HepG2 (cell line): ENCODE measurements around the gene NOTUM. TPM values are rescaled to one million over a fixed set of nuclear protein-coding genes. Genes with fewer than 3 reads are reported as not detected.
A peak's percentile ranks its signal among the peaks of the same experiment; 100 is the strongest.

Source experiments
- BCL3 ChIP-seq: sonication (generic); formaldehyde crosslinking; IDR thresholded peaks from 2 replicates; pipeline ENCODE4 v1.5.1; 2020; ENCODE audit warnings: mild to moderate bottlenecking, missing genetic modification reagents, moderate library complexity
- GPN1 ChIP-seq: sonication (generic); formaldehyde crosslinking; IDR thresholded peaks from 2 replicates; pipeline ENCODE4 v1.5.1; 2020; ENCODE audit warnings: missing genetic modification reagents, borderline replicate concordance
- MYC ChIP-seq: sonication (generic); formaldehyde crosslinking; IDR thresholded peaks from 2 replicates; pipeline ENCODE4 v1.9.0; 2021; ENCODE audit warnings: missing genetic modification reagents, borderline replicate concordance
- PLRG1 ChIP-seq: fragments of 450-650 bp; conservative IDR thresholded peaks from 2 replicates; pipeline ENCODE4 v1.6.1; 2016
- RARA ChIP-seq: IDR thresholded peaks from 2 replicates; pipeline ENCODE4 v1.6.1; 2016; ENCODE audit warnings: missing genetic modification reagents, missing compliant biosample characterization
- RFXAP ChIP-seq: sonication (generic); formaldehyde crosslinking; IDR thresholded peaks from 2 replicates; pipeline ENCODE4 v1.4.0; 2020; ENCODE audit warnings: missing genetic modification reagents, borderline replicate concordance
- SATB2 ChIP-seq: sonication (generic); formaldehyde crosslinking; IDR thresholded peaks from 2 replicates; pipeline ENCODE4 v1.5.0; 2020; ENCODE audit warnings: missing genetic modification reagents
- TGIF2 ChIP-seq: IDR thresholded peaks from 2 replicates; pipeline ENCODE4 v1.6.1; 2016; ENCODE audit warnings: control low read depth, missing compliant biosample characterization
- ZBTB42 ChIP-seq: sonication (generic); formaldehyde crosslinking; IDR thresholded peaks from 2 replicates; pipeline ENCODE4 v1.5.0; 2020; ENCODE audit warnings: mild to moderate bottlenecking, missing genetic modification reagents
- ZFP62 ChIP-seq: sonication (generic); formaldehyde crosslinking; IDR thresholded peaks from 2 replicates; pipeline ENCODE4 v1.4.0; 2020; ENCODE audit warnings: missing genetic modification reagents
- ZMAT3 ChIP-seq: sonication (generic); formaldehyde crosslinking; conservative IDR thresholded peaks from 2 replicates; pipeline ENCODE4 v1.7.0; 2021; ENCODE audit warnings: missing genetic modification reagents
- ZMYM3 ChIP-seq: sonication (generic); formaldehyde crosslinking; IDR thresholded peaks from 2 replicates; pipeline ENCODE4 v1.5.1; 2020; ENCODE audit warnings: mild to moderate bottlenecking, missing genetic modification reagents
- ZNF251 ChIP-seq: sonication (generic); formaldehyde crosslinking; IDR thresholded peaks from 2 replicates; pipeline ENCODE4 v1.9.0; 2021; ENCODE audit warnings: mild to moderate bottlenecking, missing genetic modification reagents
- ZNF557 ChIP-seq: sonication (generic); formaldehyde crosslinking; IDR thresholded peaks from 2 replicates; pipeline ENCODE4 v1.4.0; 2020; ENCODE audit warnings: missing genetic modification reagents
- ZNF572 ChIP-seq: sonication (generic); formaldehyde crosslinking; IDR thresholded peaks from 2 replicates; pipeline ENCODE4 v1.5.1; 2020; ENCODE audit warnings: mild to moderate bottlenecking, missing genetic modification reagents
- ZNF691 ChIP-seq: sonication (generic); formaldehyde crosslinking; IDR thresholded peaks from 2 replicates; pipeline ENCODE4 v1.4.0; 2020; ENCODE audit warnings: missing genetic modification reagents, low read depth, mild to moderate bottlenecking, borderline replicate concordance
- ZNF746 ChIP-seq: sonication (generic); formaldehyde crosslinking; IDR thresholded peaks from 2 replicates; pipeline ENCODE4 v1.8.0; 2022; ENCODE audit warnings: mild to moderate bottlenecking, missing genetic modification reagents
- polyA plus RNA-seq, 8 experiments: library from polyadenylated mRNA; depleted of rRNA in 3 of 8; stranded (reverse) in 7 of 8; unstranded in 1 of 8; fragments of >200 nt; fragmentation: Illumina TruSeq in 4 of 8; extraction: Trizol in 4 of 8; gene quantifications; 2 replicates each; pipeline versions ENCODE4 v1.2.1 to v1.2.3, GENCODE V29; 2011 to 2016; ENCODE audit warnings: low read depth in 4 of 8, missing spikeins in 1 of 8, mixed read lengths in 1 of 8; ENCODE audit not compliant: insufficient read depth in 1 of 8
- total RNA-seq, 5 experiments: library from RNA; depleted of rRNA; stranded (reverse); fragments of >200 nt; fragmentation: Illumina TruSeq; extraction: Trizol; gene quantifications; 2 replicates each; pipeline ENCODE4 v1.2.3, GENCODE V29; 2016; ENCODE audit warnings: low read depth in 1 of 5
- TF ChIP-seq, protein P1 (sequence below): sonication (generic); formaldehyde crosslinking; IDR thresholded peaks from 2 replicates; pipeline ENCODE4 v1.8.1; 2023; ENCODE audit warnings: missing genetic modification reagents, mild to moderate bottlenecking, borderline replicate concordance
- TF ChIP-seq, protein P2 (sequence below): sonication (generic); formaldehyde crosslinking; IDR thresholded peaks from 2 replicates; pipeline ENCODE4 v1.9.0; 2021; ENCODE audit warnings: missing genetic modification reagents, borderline replicate concordance
- TF ChIP-seq, protein P3 (sequence below): sonication (generic); formaldehyde crosslinking; IDR thresholded peaks from 2 replicates; pipeline ENCODE4 v1.4.0; 2020; ENCODE audit warnings: mild to moderate bottlenecking, missing genetic modification reagents, borderline replicate concordance

Gene NOTUM
- total and polyA plus RNA-seq, 2 of the 13 experiments (the other 11 are each of a cell fraction or from before 2014, with no cell fraction given): 150 to 160 TPM

GRCh38 chr17:81961521-81962498, 823 bp upstream of the NOTUM start (continued):
- TF ChIP-seq ZNF572: no peak
- no peak for TF ChIP-seq ZFP62 (CRISPR knock-in tag)
- TF ChIP-seq, protein P1, sequence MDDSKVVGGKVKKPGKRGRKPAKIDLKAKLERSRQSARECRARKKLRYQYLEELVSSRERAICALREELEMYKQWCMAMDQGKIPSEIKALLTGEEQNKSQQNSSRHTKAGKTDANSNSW (CRISPR knock-in tag): 0 out of 2 replicates have a peak, but pooled peaks have one; percentile 22
- no peak for TF ChIP-seq TGIF2
- TF ChIP-seq, protein P2, sequence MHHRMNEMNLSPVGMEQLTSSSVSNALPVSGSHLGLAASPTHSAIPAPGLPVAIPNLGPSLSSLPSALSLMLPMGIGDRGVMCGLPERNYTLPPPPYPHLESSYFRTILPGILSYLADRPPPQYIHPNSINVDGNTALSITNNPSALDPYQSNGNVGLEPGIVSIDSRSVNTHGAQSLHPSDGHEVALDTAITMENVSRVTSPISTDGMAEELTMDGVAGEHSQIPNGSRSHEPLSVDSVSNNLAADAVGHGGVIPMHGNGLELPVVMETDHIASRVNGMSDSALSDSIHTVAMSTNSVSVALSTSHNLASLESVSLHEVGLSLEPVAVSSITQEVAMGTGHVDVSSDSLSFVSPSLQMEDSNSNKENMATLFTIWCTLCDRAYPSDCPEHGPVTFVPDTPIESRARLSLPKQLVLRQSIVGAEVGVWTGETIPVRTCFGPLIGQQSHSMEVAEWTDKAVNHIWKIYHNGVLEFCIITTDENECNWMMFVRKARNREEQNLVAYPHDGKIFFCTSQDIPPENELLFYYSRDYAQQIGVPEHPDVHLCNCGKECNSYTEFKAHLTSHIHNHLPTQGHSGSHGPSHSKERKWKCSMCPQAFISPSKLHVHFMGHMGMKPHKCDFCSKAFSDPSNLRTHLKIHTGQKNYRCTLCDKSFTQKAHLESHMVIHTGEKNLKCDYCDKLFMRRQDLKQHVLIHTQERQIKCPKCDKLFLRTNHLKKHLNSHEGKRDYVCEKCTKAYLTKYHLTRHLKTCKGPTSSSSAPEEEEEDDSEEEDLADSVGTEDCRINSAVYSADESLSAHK (CRISPR knock-in tag): no peak
- no peak for TF ChIP-seq ZMAT3
- no peak for TF ChIP-seq ZNF746 (CRISPR knock-in tag)
- no peak; the same call in 1 of the 2 replicates for TF ChIP-seq MYC (CRISPR knock-in tag)
- TF ChIP-seq BCL3: no peak
- TF ChIP-seq SATB2 (CRISPR knock-in tag): no peak
- 0 out of 2 replicates have a peak, but pooled peaks have one; percentile 12 for TF ChIP-seq RARA (CRISPR knock-in tag)
- TF ChIP-seq, protein P3, sequence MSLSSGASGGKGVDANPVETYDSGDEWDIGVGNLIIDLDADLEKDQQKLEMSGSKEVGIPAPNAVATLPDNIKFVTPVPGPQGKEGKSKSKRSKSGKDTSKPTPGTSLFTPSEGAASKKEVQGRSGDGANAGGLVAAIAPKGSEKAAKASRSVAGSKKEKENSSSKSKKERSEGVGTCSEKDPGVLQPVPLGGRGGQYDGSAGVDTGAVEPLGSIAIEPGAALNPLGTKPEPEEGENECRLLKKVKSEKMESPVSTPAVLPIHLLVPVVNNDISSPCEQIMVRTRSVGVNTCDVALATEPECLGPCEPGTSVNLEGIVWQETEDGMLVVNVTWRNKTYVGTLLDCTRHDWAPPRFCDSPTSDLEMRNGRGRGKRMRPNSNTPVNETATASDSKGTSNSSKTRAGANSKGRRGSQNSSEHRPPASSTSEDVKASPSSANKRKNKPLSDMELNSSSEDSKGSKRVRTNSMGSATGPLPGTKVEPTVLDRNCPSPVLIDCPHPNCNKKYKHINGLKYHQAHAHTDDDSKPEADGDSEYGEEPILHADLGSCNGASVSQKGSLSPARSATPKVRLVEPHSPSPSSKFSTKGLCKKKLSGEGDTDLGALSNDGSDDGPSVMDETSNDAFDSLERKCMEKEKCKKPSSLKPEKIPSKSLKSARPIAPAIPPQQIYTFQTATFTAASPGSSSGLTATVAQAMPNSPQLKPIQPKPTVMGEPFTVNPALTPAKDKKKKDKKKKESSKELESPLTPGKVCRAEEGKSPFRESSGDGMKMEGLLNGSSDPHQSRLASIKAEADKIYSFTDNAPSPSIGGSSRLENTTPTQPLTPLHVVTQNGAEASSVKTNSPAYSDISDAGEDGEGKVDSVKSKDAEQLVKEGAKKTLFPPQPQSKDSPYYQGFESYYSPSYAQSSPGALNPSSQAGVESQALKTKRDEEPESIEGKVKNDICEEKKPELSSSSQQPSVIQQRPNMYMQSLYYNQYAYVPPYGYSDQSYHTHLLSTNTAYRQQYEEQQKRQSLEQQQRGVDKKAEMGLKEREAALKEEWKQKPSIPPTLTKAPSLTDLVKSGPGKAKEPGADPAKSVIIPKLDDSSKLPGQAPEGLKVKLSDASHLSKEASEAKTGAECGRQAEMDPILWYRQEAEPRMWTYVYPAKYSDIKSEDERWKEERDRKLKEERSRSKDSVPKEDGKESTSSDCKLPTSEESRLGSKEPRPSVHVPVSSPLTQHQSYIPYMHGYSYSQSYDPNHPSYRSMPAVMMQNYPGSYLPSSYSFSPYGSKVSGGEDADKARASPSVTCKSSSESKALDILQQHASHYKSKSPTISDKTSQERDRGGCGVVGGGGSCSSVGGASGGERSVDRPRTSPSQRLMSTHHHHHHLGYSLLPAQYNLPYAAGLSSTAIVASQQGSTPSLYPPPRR (CRISPR knock-in tag): no peak
- no peak for TF ChIP-seq ZMYM3 (CRISPR knock-in tag)
- no peak for TF ChIP-seq ZBTB42 (CRISPR knock-in tag)
- 0 out of 2 replicates have a peak, but pooled peaks have one; percentile 12 for TF ChIP-seq RFXAP
- TF ChIP-seq GPN1 (CRISPR knock-in tag): no peak
- TF ChIP-seq ZNF691: no peak
- TF ChIP-seq ZNF251 (CRISPR knock-in tag): no peak
- TF ChIP-seq PLRG1: no peak
- no peak for TF ChIP-seq ZNF557 (CRISPR knock-in tag)
